ENCODE data around the gene RRP15. TPM values are rescaled to one million over a fixed set of nuclear protein-coding genes. Genes with fewer than 3 reads are reported as not detected.

The RRP15 gene
- total RNA-seq, 1 experiment from 2014 or later: 32.1 TPM

- Histone ChIP-seq H3K9me3 (ENCODE audit: control insufficient read depth, insufficient read depth, low read depth, low read length) (no peaks in the 10 kb centered on the region), H3K27ac (ENCODE audit: low read length) (peak overlapping the region; percentile 59; the same call in 1 of the 2 replicates), H3K36me3 (ENCODE audit: control insufficient read depth, insufficient read depth, low read length) (0 out of 2 replicates have a peak, but pooled peaks cover 2% of the 10 kb centered on the region), H3K4me3 (ENCODE audit: low read depth in 2 of 2, low read length in 2 of 2) (no peak overlapping the region), H3K4me1 (ENCODE audit: control insufficient read depth, insufficient read depth, low read length) (no peaks in the 10 kb centered on the region; the same call in 1 of the 2 replicates), H3K27me3 (ENCODE audit: control insufficient read depth, insufficient read depth, low read length) (no peaks in the 10 kb centered on the region)
- in situ Hi-C loops (cut with HindIII; ENCODE audit: low pct_unique_long_range_greater_than_20kb, low sequenced_read_pairs): no loop called here
- ChIA-PET POLR2A (no interaction called here), CTCF (no interaction called here)
- TF ChIP-seq REST (IDR thresholded peaks at IDR 0.05; ENCODE audit: insufficient read depth in 1 of 2, low read depth in 2 of 2, low read length in 1 of 2) (no peak), CTCF (IDR thresholded peaks at IDR 0.05) (peak; percentile 61; the same call in 1 of the 2 replicates)
- ATAC-seq (peak; percentile 62), DNase-seq (ENCODE audit: low read depth, low spot score) (peak; percentile 22)
- no TSS peak for BruUV-seq (replicated peaks)
- intact Hi-C loops (cut with micrococcal nuclease; ENCODE audit: unreplicated experiment): loop anchor here (2.0 to 5.0 kb wide), 4 partner anchors 737 to 1482 kb away; no protein-coding TSS in a partner anchor
Measured at GRCh38 chr1:218330043-218330623, 45.0 kb downstream of the RRP15 start.

DNA sequence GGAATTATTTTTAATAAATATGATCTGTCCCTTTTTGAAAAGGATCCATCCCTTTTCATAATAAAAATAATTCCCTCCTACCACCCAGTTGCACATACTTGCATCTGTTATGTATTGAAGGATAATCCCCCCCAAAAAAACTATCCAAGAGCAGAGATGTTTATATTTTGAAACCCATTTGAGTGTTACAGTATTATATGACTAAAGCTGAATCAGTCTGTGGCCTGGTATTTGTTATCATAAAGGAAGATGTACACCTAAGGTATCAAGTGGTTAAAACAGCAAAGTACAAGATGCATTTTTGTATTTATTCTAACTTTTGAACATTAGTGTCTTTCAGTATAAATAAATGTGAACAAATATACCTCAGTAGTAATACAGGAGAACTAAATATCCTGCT lies 47.3 kb downstream of the RRP15 start:
- ATAC-seq (no peak), DNase-seq (ENCODE audit: low read depth, low spot score) (no peak)
- no TSS peak for BruUV-seq (replicated peaks)
- peaks cover 15% of the 10 kb centered on the region for H3K4me1 ChIP-seq (ENCODE audit: control insufficient read depth, insufficient read depth, low read length)
- intact Hi-C loops (cut with micrococcal nuclease; ENCODE audit: unreplicated experiment) (loop anchor here (5.0 kb wide), 3 partner anchors 850 to 1480 kb away; no protein-coding TSS in a partner anchor), in situ Hi-C loops (cut with HindIII; ENCODE audit: low pct_unique_long_range_greater_than_20kb, low sequenced_read_pairs) (no loop called here)
- no peaks in the 10 kb centered on the region for H3K9me3 ChIP-seq (ENCODE audit: control insufficient read depth, insufficient read depth, low read depth, low read length)
- H3K27ac ChIP-seq (ENCODE audit: low read length): no peak overlapping the region
- ChIA-PET CTCF (no interaction called here), POLR2A (no interaction called here)
- TF ChIP-seq CTCF (IDR thresholded peaks at IDR 0.05) (no peak), REST (IDR thresholded peaks at IDR 0.05; ENCODE audit: insufficient read depth in 1 of 2, low read depth in 2 of 2, low read length in 1 of 2) (no peak), POLR2AphosphoS5 (IDR thresholded peaks at IDR 0.05; ENCODE audit: low read depth, low read length) (no peak), TCF7L2 (IDR thresholded peaks at IDR 0.05; ENCODE audit: low read depth, low read length) (no peak), SIN3A (IDR thresholded peaks at IDR 0.05; ENCODE audit: borderline replicate concordance, insufficient read depth, low read depth, low read length) (no peak)
- H3K4me3 ChIP-seq (ENCODE audit: low read depth in 2 of 2, low read length in 2 of 2): no peak overlapping the region
- 0 out of 2 replicates have a peak, but pooled peaks cover 2% of the 10 kb centered on the region for H3K36me3 ChIP-seq (ENCODE audit: control insufficient read depth, insufficient read depth, low read length)
- no peaks in the 10 kb centered on the region for H3K27me3 ChIP-seq (ENCODE audit: control insufficient read depth, insufficient read depth, low read length)

Data from Panc1 (cell line).